ENCODE data around the gene CENPU. TPM values are rescaled to one million over a fixed set of nuclear protein-coding genes. Genes with fewer than 3 reads are reported as not detected.

The CENPU gene
- total RNA-seq, 2 donors from 2014 or later = 11.4 to 28.1 TPM

DNA sequence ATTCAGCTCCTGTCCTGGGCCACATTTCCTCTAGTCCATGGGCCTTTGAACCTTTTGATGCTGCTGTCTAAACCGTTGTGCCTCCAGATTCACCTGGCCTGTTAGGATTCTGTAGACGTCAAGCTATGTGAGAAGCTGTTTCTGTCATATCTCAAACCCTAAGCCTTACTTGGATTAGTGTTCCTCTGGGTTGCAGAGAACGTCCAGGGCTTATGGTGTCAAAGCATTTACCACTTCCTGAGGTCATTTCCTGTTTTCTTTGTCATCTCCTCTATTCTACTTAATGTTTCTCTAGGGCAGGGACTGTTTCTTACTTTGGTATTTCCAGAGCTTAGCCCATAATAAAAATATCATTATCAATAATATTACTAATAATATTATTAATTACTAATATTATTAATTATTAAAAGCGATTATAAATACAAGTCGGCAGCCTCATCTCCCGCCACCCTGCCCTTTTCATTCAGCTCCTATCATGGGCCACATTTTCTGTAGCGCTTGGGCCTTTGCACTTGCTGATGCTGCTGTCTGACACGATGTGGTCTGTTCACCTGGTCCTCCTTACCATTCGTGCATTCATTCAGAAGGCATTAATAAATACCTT, 65.3 kb downstream of the CENPU start:
- no peak for DNase-seq

DNA sequence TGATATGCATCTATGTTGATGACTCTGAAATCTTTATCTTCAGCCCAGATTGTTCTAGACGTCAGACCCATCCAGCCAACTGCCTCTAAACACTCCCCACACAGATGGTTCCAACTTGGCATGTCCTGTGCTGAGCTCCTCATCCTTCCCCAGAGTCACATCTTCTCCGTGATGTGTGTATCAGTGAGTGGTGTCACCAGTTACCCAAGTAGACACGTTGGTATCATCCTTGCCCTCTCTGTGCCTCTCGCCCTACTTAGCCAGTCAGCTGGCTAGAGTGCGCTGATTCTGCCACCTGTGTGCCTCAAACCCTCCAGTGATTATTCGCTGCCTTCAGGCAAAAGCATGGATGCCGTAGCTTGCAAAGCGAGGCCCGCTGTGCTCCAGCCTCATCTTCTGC, 65.8 kb downstream of the CENPU start:
- no peak overlapping the region for H3K27ac ChIP-seq
- TF ChIP-seq, protein P1, sequence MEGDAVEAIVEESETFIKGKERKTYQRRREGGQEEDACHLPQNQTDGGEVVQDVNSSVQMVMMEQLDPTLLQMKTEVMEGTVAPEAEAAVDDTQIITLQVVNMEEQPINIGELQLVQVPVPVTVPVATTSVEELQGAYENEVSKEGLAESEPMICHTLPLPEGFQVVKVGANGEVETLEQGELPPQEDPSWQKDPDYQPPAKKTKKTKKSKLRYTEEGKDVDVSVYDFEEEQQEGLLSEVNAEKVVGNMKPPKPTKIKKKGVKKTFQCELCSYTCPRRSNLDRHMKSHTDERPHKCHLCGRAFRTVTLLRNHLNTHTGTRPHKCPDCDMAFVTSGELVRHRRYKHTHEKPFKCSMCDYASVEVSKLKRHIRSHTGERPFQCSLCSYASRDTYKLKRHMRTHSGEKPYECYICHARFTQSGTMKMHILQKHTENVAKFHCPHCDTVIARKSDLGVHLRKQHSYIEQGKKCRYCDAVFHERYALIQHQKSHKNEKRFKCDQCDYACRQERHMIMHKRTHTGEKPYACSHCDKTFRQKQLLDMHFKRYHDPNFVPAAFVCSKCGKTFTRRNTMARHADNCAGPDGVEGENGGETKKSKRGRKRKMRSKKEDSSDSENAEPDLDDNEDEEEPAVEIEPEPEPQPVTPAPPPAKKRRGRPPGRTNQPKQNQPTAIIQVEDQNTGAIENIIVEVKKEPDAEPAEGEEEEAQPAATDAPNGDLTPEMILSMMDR (IDR thresholded peaks at IDR 0.05) = no peak
- H3K36me3 ChIP-seq = no peaks in the 10 kb centered on the region
- no peaks in the 10 kb centered on the region for H3K4me1 ChIP-seq
- no peaks in the 10 kb centered on the region for H3K27me3 ChIP-seq
- intact Hi-C loops (cut with DNase I) = no loop called here
- no peak overlapping the region for H3K9ac ChIP-seq (ENCODE audit: low read depth in 2 of 2, low read length in 2 of 2)
- no peak overlapping the region for H3K4me3 ChIP-seq
- H3K9me3 ChIP-seq = no peaks in the 10 kb centered on the region
- no peak for DNase-seq

More for the DNA sequence above, 65.3 kb downstream of the CENPU start:
- Histone ChIP-seq H3K9me3 (no peaks in the 10 kb centered on the region), H3K27me3 (no peaks in the 10 kb centered on the region), H3K9ac (ENCODE audit: low read depth in 2 of 2, low read length in 2 of 2) (no peak overlapping the region), H3K36me3 (no peaks in the 10 kb centered on the region), H3K4me3 (no peak overlapping the region), H3K27ac (no peak overlapping the region), H3K4me1 (no peaks in the 10 kb centered on the region)
- TF ChIP-seq, protein P1 (IDR thresholded peaks at IDR 0.05) = no peak
- intact Hi-C loops (cut with DNase I) = no loop called here

DNA sequence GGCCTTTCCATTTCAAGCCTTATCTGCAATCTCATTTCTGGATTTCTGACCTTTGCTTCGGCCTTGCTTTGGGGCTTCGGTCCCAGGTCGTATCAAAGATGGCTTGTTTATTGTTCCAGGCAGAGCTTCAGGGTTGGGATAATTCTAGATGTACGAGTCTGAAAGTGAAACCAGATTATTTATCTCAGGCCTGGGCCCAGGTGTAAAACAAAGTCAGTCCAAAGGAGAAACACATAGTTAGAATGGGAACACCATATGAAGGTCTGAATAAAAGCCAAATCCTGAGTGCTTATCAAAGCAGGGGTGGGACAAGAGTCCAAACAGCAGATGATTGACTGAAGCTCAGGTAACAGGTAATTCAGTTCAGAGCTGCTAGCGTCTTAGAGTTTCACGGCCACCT, 67.2 kb downstream of the CENPU start:
- H3K9me3 ChIP-seq = no peaks in the 10 kb centered on the region
- TF ChIP-seq, protein P1 (IDR thresholded peaks at IDR 0.05) = no peak
- no peak overlapping the region for H3K4me3 ChIP-seq
- H3K27ac ChIP-seq = peak overlapping the region; percentile 83
- peak overlapping the region in 1 of 2 donors; percentile 52 for H3K9ac ChIP-seq (ENCODE audit: low read depth in 2 of 2, low read length in 2 of 2)
- no peaks in the 10 kb centered on the region for H3K36me3 ChIP-seq
- peak; percentile 45 for DNase-seq
- intact Hi-C loops (cut with DNase I) = no loop called here
- no peaks in the 10 kb centered on the region for H3K27me3 ChIP-seq
- H3K4me1 ChIP-seq = no peaks in the 10 kb centered on the region

DNA sequence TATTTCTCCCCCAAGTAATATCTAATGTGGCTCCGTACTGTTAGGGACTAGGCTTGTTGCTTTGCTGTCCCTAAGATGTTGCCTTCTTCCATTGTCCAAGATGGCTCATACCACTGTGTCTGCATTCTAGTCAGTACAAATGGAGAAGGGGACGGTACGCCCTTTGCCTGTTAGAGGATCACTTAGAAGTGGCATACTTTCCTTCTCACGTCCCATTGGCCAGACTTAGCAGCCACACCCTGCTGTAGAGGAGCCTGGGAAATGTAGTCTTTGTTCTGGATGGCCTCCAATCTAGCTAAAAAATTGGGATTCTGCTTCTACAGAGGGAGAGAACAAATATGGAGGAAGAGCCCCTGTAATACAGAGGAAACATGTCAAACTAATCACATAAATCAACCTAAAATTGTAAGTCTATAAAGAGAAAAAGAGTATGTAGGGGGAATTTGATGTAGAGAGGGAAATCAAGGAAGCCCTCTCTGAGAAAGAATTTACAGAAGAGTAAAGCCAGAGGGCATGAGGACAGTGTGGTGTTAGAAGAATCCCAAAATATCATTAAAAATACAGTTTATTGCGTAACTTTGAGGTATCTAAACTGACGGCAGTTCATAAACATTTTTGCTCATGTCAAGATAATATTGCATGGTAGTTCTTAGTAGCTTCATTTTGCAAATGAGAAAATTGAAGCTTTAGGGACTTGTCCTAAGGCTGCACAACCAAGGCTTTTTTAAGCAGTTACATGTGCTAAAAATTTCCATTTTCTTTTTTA, 69.3 kb downstream of the CENPU start:
- Histone ChIP-seq H3K9ac (ENCODE audit: low read depth in 2 of 2, low read length in 2 of 2) (no peak overlapping the region), H3K9me3 (no peaks in the 10 kb centered on the region), H3K4me1 (no peaks in the 10 kb centered on the region), H3K4me3 (no peak overlapping the region), H3K27ac (no peak overlapping the region), H3K27me3 (no peaks in the 10 kb centered on the region), H3K36me3 (no peaks in the 10 kb centered on the region)
- intact Hi-C loops (cut with DNase I) = no loop called here
- TF ChIP-seq, protein P1 (IDR thresholded peaks at IDR 0.05) = no peak
- DNase-seq = no peak

DNA sequence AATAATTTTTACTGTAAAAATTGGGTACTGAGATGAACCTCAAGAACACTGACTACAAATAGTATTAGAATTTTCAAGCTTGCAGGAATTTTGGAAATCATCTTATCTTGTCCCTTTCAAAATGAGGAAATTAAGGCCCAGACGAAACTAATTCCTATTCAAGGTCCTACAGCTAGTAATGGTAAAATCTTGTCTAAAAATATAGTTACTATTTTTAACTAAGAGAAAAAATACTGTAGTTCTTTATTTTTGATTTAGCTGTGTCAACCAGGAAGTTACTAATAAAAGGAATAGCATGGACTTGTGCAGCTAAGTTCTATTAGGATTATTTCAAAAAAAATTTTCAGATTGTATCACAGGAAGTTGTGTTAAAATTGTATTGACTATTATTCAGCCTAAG, 71.7 kb downstream of the CENPU start:
- no peak for DNase-seq
- Histone ChIP-seq H3K9ac (ENCODE audit: low read depth in 2 of 2, low read length in 2 of 2) (no peak overlapping the region), H3K4me1 (no peaks in the 10 kb centered on the region), H3K36me3 (no peaks in the 10 kb centered on the region), H3K27ac (no peak overlapping the region), H3K9me3 (no peaks in the 10 kb centered on the region), H3K27me3 (no peaks in the 10 kb centered on the region), H3K4me3 (no peak overlapping the region)
- TF ChIP-seq, protein P1 (IDR thresholded peaks at IDR 0.05) = no peak
- intact Hi-C loops (cut with DNase I) = no loop called here
